Immature natural killer cell (primary cell): ENCODE measurements around the gene BCAR3. TPM values are rescaled to one million over a fixed set of nuclear protein-coding genes. Genes with fewer than 3 reads are reported as not detected.
"Not testable (repeated sequence)": the region's sequence is repeated elsewhere in the genome, so short reads cannot be mapped to it uniquely, and the experiment has no call there.

Experiments
- DNase-seq, 3 donors: peaks; one replicate each; pipeline ENCODE4 v3.0.0; 2022; ENCODE audit warnings: mixed read lengths in 1 of 3
- H3K27ac Mint-ChIP-seq, 6 donors: one replicate each; pipeline ENCODE4 v1.8.0; 2020; ENCODE audit warnings: mixed read lengths in 6 of 6, mild to moderate bottlenecking in 5 of 6, inconsistent platforms in 4 of 6, moderate library complexity in 3 of 6
- H3K27me3 Mint-ChIP-seq, 3 donors: one replicate each; pipeline ENCODE4 v1.8.0; 2020 to 2021; ENCODE audit warnings: low read depth in 3 of 3, mild to moderate bottlenecking in 3 of 3, mixed read lengths in 3 of 3, moderate library complexity in 3 of 3, inconsistent platforms in 1 of 3
- H3K36me3 Mint-ChIP-seq, 3 donors: one replicate each; pipeline ENCODE4 v1.8.0; 2020; ENCODE audit warnings: mixed read lengths in 3 of 3, inconsistent platforms in 2 of 3, mild to moderate bottlenecking in 2 of 3
- H3K4me1 Mint-ChIP-seq, 2 donors: one replicate each; pipeline ENCODE4 v1.8.0; 2020; ENCODE audit warnings: inconsistent platforms in 2 of 2, mild to moderate bottlenecking in 2 of 2, mixed read lengths in 2 of 2, moderate library complexity in 1 of 2
- H3K4me3 Mint-ChIP-seq, 5 donors: one replicate each; pipeline ENCODE4 v1.8.0; 2020; ENCODE audit warnings: mild to moderate bottlenecking in 5 of 5, mixed read lengths in 5 of 5, inconsistent platforms in 3 of 5, moderate library complexity in 3 of 5
- H3K9me3 Mint-ChIP-seq, 6 donors: one replicate each; pipeline ENCODE4 v1.8.0; 2020; ENCODE audit warnings: mild to moderate bottlenecking in 6 of 6, mixed read lengths in 6 of 6, inconsistent platforms in 4 of 6, moderate library complexity in 3 of 6
- polyA plus RNA-seq, 3 donors: library from polyadenylated mRNA; unstranded; fragments of 300-500 nt; fragmentation: Illumina TruSeq; gene quantifications; one replicate each; pipeline ENCODE4 v1.2.3, GENCODE V29; 2021

The BCAR3 gene
- polyA plus RNA-seq, 3 donors from 2014 or later = 0.27 to 0.43 TPM; not detected in 1

DNA sequence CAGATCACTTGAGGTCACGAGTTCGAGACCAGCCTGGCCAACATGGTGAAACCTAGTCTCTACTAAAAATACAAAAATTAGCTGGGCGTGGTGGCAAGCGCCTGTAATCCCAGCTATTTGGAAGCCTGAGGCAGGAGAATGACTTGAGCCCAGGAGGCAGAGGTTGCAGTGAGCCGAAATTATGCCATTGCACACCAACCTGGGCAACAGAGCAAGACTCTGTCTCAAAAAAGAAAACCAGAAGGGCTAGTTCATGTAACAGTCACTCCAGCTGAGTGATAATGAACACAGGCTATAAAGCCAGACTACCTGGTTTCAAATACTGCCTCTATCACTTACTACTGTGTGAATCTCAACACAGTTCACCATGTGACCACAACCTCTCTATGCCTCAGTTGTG, 31.5 kb downstream of the BCAR3 start:
- not testable (repeated sequence) for H3K9me3 Mint-ChIP-seq, DNase-seq, H3K36me3 Mint-ChIP-seq, H3K27ac Mint-ChIP-seq, H3K4me3 Mint-ChIP-seq, H3K4me1 Mint-ChIP-seq, H3K27me3 Mint-ChIP-seq

DNA sequence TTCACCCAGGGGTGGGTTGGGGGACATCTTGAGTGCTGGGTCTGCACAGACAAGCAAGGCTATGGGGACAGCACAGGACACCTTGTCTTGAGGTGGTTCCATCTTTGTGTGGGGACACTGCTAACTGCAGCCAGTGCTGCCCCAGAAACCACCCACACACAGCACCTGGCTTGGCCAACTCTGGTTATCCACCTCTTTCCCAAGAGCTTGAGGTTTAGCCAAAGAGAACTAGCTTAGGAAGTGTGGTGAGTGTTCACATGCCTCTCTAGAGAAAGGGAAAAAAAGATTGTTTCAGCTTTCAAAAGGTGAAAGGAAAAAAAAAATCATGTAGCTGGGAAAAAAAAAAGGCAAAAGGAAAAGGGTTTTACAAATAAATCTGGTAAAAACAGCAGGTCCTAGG, 32.4 kb downstream of the BCAR3 start:
- Mint-ChIP-seq H3K4me1 (no peaks in the 10 kb centered on the region), H3K9me3 (no peaks in the 10 kb centered on the region), H3K27me3 (peaks cover 0 to 2% (median 0%) of the 10 kb centered on the region in 3 donors), H3K4me3 (no peak overlapping the region), H3K27ac (no peak overlapping the region), H3K36me3 (no peaks in the 10 kb centered on the region)
- no peak for DNase-seq

DNA sequence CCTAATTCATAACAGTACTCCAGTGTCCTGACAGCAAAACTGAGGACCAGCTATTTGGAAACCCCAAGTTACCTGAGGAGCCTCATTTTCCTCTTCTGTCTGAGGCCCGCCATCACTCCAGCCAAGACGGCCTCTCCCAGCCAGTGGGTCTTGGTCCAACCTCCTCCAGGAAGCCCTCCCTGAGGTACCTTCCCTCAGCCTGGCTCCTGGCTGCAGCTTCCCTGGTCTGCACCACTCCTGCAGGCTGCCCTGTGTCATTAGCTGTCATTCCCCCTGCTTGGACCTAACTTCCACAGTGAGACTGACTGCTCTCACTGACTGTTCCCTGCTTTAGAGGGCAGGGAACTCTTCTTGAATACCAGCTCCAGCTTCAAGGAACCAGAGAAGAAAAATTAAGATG, 33.0 kb downstream of the BCAR3 start:
- no peak overlapping the region for H3K27ac Mint-ChIP-seq
- no peak for DNase-seq
- H3K27me3 Mint-ChIP-seq = peaks cover 0 to 2% (median 0%) of the 10 kb centered on the region in 3 donors
- no peak overlapping the region for H3K4me3 Mint-ChIP-seq
- no peaks in the 10 kb centered on the region for H3K36me3 Mint-ChIP-seq
- no peaks in the 10 kb centered on the region for H3K9me3 Mint-ChIP-seq
- H3K4me1 Mint-ChIP-seq = peaks cover 0 to 4% of the 10 kb centered on the region in 2 donors

DNA sequence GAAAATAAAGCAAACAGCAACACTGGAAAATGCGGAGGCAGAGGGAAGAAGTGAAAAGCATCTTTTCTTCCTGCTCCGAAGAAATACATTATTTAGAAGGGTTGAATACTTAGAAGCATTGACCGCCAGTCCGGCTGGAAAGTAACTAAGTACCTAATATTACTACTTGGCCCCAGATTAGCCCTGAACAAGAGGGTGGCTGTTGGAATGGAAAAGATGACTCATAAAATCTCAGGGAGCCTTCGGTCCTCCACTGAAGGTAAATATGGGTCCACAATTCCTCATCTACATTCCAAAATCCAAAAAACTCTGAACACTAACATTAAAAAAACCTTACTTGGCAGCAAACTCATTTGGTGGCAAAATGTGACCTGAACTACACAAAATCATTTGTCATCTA, 40.1 kb downstream of the BCAR3 start:
- Mint-ChIP-seq H3K36me3 (no peaks in the 10 kb centered on the region), H3K4me3 (no peak overlapping the region), H3K27me3 (peaks cover 0 to 2% (median 2%) of the 10 kb centered on the region in 3 donors), H3K4me1 (peaks cover 0 to 20% of the 10 kb centered on the region in 2 donors), H3K9me3 (no peaks in the 10 kb centered on the region), H3K27ac (no peak overlapping the region)
- DNase-seq = no peak

- Mint-ChIP-seq H3K27ac (no peak overlapping the region), H3K9me3 (no peaks in the 10 kb centered on the region)
Measured at GRCh38 chr1:93640656-93641440, 40.8 kb downstream of the BCAR3 start.

GRCh38 chr1:93638981-93639380, 42.7 kb downstream of the BCAR3 start:
- H3K9me3 Mint-ChIP-seq = no peaks in the 10 kb centered on the region
- H3K36me3 Mint-ChIP-seq = no peaks in the 10 kb centered on the region
- peaks cover 0 to 19% of the 10 kb centered on the region in 2 donors for H3K4me1 Mint-ChIP-seq
- H3K27ac Mint-ChIP-seq = no peak overlapping the region
- peaks cover 0 to 2% (median 0%) of the 10 kb centered on the region in 3 donors for H3K27me3 Mint-ChIP-seq
- no peak for DNase-seq
- no peak overlapping the region for H3K4me3 Mint-ChIP-seq

More at GRCh38 chr1:93640656-93641440, 40.8 kb downstream of the BCAR3 start:
- H3K36me3 Mint-ChIP-seq = no peaks in the 10 kb centered on the region
- no peak for DNase-seq
- peaks cover 0 to 20% of the 10 kb centered on the region in 2 donors for H3K4me1 Mint-ChIP-seq
- H3K4me3 Mint-ChIP-seq = no peak overlapping the region
- H3K27me3 Mint-ChIP-seq = peaks cover 0 to 2% (median 2%) of the 10 kb centered on the region in 3 donors

- H3K4me1 Mint-ChIP-seq = peaks cover 0 to 13% of the 10 kb centered on the region in 2 donors
- H3K4me3 Mint-ChIP-seq = no peak overlapping the region
- H3K36me3 Mint-ChIP-seq = no peaks in the 10 kb centered on the region
- DNase-seq = no peak
- H3K9me3 Mint-ChIP-seq = no peaks in the 10 kb centered on the region
- H3K27ac Mint-ChIP-seq = no peak overlapping the region
- H3K27me3 Mint-ChIP-seq = peaks cover 0 to 2% (median 0%) of the 10 kb centered on the region in 3 donors
Measured at GRCh38 chr1:93638307-93638847, 43.3 kb downstream of the BCAR3 start.

- DNase-seq = no peak
- H3K27me3 Mint-ChIP-seq = no peaks in the 10 kb centered on the region
- H3K36me3 Mint-ChIP-seq = no peaks in the 10 kb centered on the region
- no peak overlapping the region for H3K27ac Mint-ChIP-seq
- peaks cover 0 to 3% of the 10 kb centered on the region in 2 donors for H3K4me1 Mint-ChIP-seq
- H3K4me3 Mint-ChIP-seq = no peak overlapping the region
- no peaks in the 10 kb centered on the region for H3K9me3 Mint-ChIP-seq
Measured at GRCh38 chr1:93636712-93637111, 44.9 kb downstream of the BCAR3 start.

DNA sequence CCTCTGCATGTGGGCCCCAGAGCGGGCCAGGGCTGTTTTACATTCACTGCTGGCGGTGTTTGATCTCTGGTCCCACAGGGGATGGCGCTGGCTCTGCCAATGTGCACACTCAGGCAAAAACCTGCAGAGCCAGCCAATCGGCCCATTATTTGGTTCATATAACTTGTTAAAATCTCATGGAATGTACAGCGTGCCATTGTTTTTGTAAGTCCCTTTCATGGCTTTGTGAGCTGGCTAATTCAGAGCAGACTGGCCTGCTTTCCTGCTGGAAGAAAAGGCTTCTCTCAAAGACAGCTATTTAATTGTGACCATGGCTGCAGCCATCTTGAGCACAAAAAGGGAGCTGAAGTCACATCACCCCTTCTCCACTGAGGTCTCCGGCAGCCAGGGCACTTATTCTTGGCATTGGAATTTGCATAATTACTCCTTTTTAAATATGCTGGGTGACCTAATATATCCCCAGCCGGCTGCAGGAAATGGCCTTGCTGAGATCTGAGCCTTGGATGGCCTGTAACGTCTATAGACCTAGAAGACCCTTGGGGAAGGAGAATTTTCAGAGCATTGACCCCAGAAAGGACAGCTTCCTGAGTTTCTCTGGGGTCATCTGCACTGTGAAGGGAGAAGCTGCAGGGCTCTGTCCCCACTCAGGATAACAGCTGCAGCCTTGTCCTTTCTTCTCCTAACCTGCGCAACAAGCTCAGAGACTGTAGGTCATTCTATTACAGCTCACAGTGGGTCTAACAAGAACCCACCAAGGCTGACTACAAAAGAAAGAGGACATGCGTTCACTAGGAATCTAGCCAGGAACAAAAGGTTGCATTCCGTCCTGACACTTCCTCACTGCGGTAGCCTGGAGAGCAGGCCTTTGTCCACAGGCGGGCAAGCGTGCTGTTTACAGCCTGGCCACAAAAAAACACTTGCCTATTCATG, 45.8 kb downstream of the BCAR3 start:
- Mint-ChIP-seq H3K9me3 (no peaks in the 10 kb centered on the region), H3K36me3 (no peaks in the 10 kb centered on the region), H3K4me1 (no peaks in the 10 kb centered on the region), H3K27ac (no peak overlapping the region), H3K27me3 (no peaks in the 10 kb centered on the region), H3K4me3 (no peak overlapping the region)
- no peak for DNase-seq

- Mint-ChIP-seq H3K27me3 (no peaks in the 10 kb centered on the region), H3K4me3 (no peak overlapping the region), H3K4me1 (no peaks in the 10 kb centered on the region), H3K36me3 (no peaks in the 10 kb centered on the region), H3K27ac (no peak overlapping the region), H3K9me3 (no peaks in the 10 kb centered on the region)
- no peak for DNase-seq
Measured at GRCh38 chr1:93633313-93633712, 48.3 kb downstream of the BCAR3 start.

DNA sequence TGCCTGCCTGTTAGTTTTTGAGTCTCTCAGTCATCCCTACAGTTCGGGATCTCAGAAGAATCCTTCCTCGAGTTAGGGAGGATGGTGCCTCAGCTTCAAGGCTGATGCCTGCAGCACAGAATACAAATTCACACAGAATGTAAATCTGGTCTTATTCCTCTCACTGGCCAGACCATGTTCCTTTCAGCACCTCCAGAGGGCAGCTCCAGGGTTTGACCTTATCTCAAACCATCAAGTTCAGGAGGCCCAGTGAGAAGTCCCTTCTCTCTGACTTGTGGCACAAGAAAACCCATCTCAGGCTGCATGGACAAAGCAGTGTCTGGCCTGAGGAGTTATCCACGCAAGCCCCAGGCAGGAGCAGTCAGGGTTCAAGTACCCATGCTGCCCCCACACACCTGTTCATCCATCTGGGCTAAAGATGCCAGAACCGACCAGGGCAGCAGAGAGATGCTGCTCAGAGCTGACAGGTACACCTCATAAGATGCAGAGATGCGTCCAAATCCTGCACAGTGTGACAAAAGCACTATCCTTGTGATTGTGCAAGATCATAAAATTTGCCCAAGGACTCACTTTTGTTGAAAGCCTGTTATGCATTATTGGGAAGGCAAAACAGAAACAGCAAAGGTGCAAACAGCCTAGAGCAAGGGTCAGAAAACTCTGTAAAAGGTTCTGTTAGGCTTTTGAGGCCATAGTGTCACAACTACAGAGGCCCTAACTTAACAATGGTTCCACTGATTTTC, 49.8 kb downstream of the BCAR3 start:
- H3K27ac Mint-ChIP-seq = peak overlapping the region in 1 of 6 donors; percentile 14
- H3K9me3 Mint-ChIP-seq = no peaks in the 10 kb centered on the region
- no peaks in the 10 kb centered on the region for H3K4me1 Mint-ChIP-seq
- H3K4me3 Mint-ChIP-seq = no peak overlapping the region
- no peaks in the 10 kb centered on the region for H3K27me3 Mint-ChIP-seq
- H3K36me3 Mint-ChIP-seq = no peaks in the 10 kb centered on the region
- DNase-seq = peak in 1 of 3 donors; percentile 5

GRCh38 chr1:93630168-93630567, 51.5 kb downstream of the BCAR3 start:
- no peak overlapping the region for H3K4me3 Mint-ChIP-seq
- DNase-seq = no peak
- no peaks in the 10 kb centered on the region for H3K9me3 Mint-ChIP-seq
- no peak overlapping the region for H3K27ac Mint-ChIP-seq
- H3K27me3 Mint-ChIP-seq = no peaks in the 10 kb centered on the region
- H3K36me3 Mint-ChIP-seq = no peaks in the 10 kb centered on the region
- no peaks in the 10 kb centered on the region for H3K4me1 Mint-ChIP-seq
